ENCODE results near the gene KLC1. TPM values are rescaled to one million over a fixed set of nuclear protein-coding genes. Genes with fewer than 3 reads are reported as not detected.
"Not testable (repeated sequence)": the region's sequence is repeated elsewhere in the genome, so short reads cannot be mapped to it uniquely, and the experiment has no call there.

The KLC1 gene
- total and polyA plus RNA-seq, 4 donors, result 207 to 505 (median 402) TPM

- no peak for DNase-seq (ENCODE audit: low read depth in 4 of 6, low spot score in 6 of 6)
- Histone ChIP-seq H3K4me1 (ENCODE audit: control insufficient read depth, insufficient read depth, low read length) (peaks cover 26% of the 10 kb centered on the region), H3K9me3 (ENCODE audit: control insufficient read depth, insufficient read depth, low read length) (no peaks in the 10 kb centered on the region), H3K4me3 (ENCODE audit: low read depth, low read length) (no peak overlapping the region), H3K36me3 (ENCODE audit: control insufficient read depth, insufficient read depth, low read length) (peaks cover 28% of the 10 kb centered on the region), H3K27me3 (ENCODE audit: control insufficient read depth, insufficient read depth, low read length) (no peaks in the 10 kb centered on the region), H3K27ac (ENCODE audit: low read depth, low read length) (no peak overlapping the region)
- WGBS (ENCODE audit: insufficient coverage), result 29% methylated on average over 1 of the region's 1 CpG
Measured at GRCh38 chr14:103633391-103633790, 4.4 kb downstream of the KLC1 start.

GRCh38 chr14:103634156-103634555 is 5.1 kb downstream of the KLC1 start:
- no peak overlapping the region for H3K27ac ChIP-seq (ENCODE audit: low read depth, low read length)
- peaks cover 28% of the 10 kb centered on the region for H3K36me3 ChIP-seq (ENCODE audit: control insufficient read depth, insufficient read depth, low read length)
- no peak for DNase-seq (ENCODE audit: low read depth in 4 of 6, low spot score in 6 of 6)
- H3K9me3 ChIP-seq (ENCODE audit: control insufficient read depth, insufficient read depth, low read length), result no peaks in the 10 kb centered on the region
- peaks cover 23% of the 10 kb centered on the region for H3K4me1 ChIP-seq (ENCODE audit: control insufficient read depth, insufficient read depth, low read length)
- H3K4me3 ChIP-seq (ENCODE audit: low read depth, low read length), result no peak overlapping the region
- WGBS (ENCODE audit: insufficient coverage), result 68% methylated on average over 2 of the region's 4 CpGs
- H3K27me3 ChIP-seq (ENCODE audit: control insufficient read depth, insufficient read depth, low read length), result no peaks in the 10 kb centered on the region

- Histone ChIP-seq H3K4me3 (ENCODE audit: low read depth, low read length) (no peak overlapping the region), H3K27ac (ENCODE audit: low read depth, low read length) (no peak overlapping the region), H3K4me1 (ENCODE audit: control insufficient read depth, insufficient read depth, low read length) (peaks cover 6% of the 10 kb centered on the region), H3K36me3 (ENCODE audit: control insufficient read depth, insufficient read depth, low read length) (peaks cover 13% of the 10 kb centered on the region), H3K27me3 (ENCODE audit: control insufficient read depth, insufficient read depth, low read length) (no peaks in the 10 kb centered on the region), H3K9me3 (ENCODE audit: control insufficient read depth, insufficient read depth, low read length) (no peaks in the 10 kb centered on the region)
- 100% methylated on average over 2 of the region's 3 CpGs for WGBS (ENCODE audit: insufficient coverage)
- no peak for DNase-seq (ENCODE audit: low read depth in 4 of 6, low spot score in 6 of 6)
Measured at GRCh38 chr14:103638594-103638993, 9.6 kb downstream of the KLC1 start.

- DNase-seq (ENCODE audit: low read depth in 4 of 6, low spot score in 6 of 6), result no peak
- H3K27ac ChIP-seq (ENCODE audit: low read depth, low read length), result no peak overlapping the region
- H3K4me3 ChIP-seq (ENCODE audit: low read depth, low read length), result no peak overlapping the region
- WGBS (ENCODE audit: insufficient coverage), result 100% methylated on average over 3 of the region's 4 CpGs
- H3K27me3 ChIP-seq (ENCODE audit: control insufficient read depth, insufficient read depth, low read length), result no peaks in the 10 kb centered on the region
- H3K36me3 ChIP-seq (ENCODE audit: control insufficient read depth, insufficient read depth, low read length), result peaks cover 7% of the 10 kb centered on the region
- H3K9me3 ChIP-seq (ENCODE audit: control insufficient read depth, insufficient read depth, low read length), result no peaks in the 10 kb centered on the region
- H3K4me1 ChIP-seq (ENCODE audit: control insufficient read depth, insufficient read depth, low read length), result peaks cover 6% of the 10 kb centered on the region
Measured at GRCh38 chr14:103641161-103641560, 12.2 kb downstream of the KLC1 start.

- no peak overlapping the region for H3K4me3 ChIP-seq (ENCODE audit: low read depth, low read length)
- no CpG with 5 or more reads among the region's 3 CpGs for WGBS (ENCODE audit: insufficient coverage)
- no peak overlapping the region for H3K27ac ChIP-seq (ENCODE audit: low read depth, low read length)
- H3K9me3 ChIP-seq (ENCODE audit: control insufficient read depth, insufficient read depth, low read length), result no peaks in the 10 kb centered on the region
- no peaks in the 10 kb centered on the region for H3K4me1 ChIP-seq (ENCODE audit: control insufficient read depth, insufficient read depth, low read length)
- no peaks in the 10 kb centered on the region for H3K27me3 ChIP-seq (ENCODE audit: control insufficient read depth, insufficient read depth, low read length)
- peaks cover 8% of the 10 kb centered on the region for H3K36me3 ChIP-seq (ENCODE audit: control insufficient read depth, insufficient read depth, low read length)
- no peak for DNase-seq (ENCODE audit: low read depth in 4 of 6, low spot score in 6 of 6)
Measured at GRCh38 chr14:103646189-103646588, 17.2 kb downstream of the KLC1 start.

GRCh38 chr14:103649001-103649400 is 20.0 kb downstream of the KLC1 start:
- no peak overlapping the region for H3K4me3 ChIP-seq (ENCODE audit: low read depth, low read length)
- no peak overlapping the region for H3K27ac ChIP-seq (ENCODE audit: low read depth, low read length)
- no peaks in the 10 kb centered on the region for H3K27me3 ChIP-seq (ENCODE audit: control insufficient read depth, insufficient read depth, low read length)
- WGBS (ENCODE audit: insufficient coverage), result 100% methylated on average over 1 of the region's 3 CpGs
- peaks cover 8% of the 10 kb centered on the region for H3K36me3 ChIP-seq (ENCODE audit: control insufficient read depth, insufficient read depth, low read length)
- no peaks in the 10 kb centered on the region for H3K9me3 ChIP-seq (ENCODE audit: control insufficient read depth, insufficient read depth, low read length)
- peaks cover 18% of the 10 kb centered on the region for H3K4me1 ChIP-seq (ENCODE audit: control insufficient read depth, insufficient read depth, low read length)
- DNase-seq (ENCODE audit: low read depth in 4 of 6, low spot score in 6 of 6), result no peak

- H3K27ac ChIP-seq (ENCODE audit: low read depth, low read length), result no peak overlapping the region
- H3K36me3 ChIP-seq (ENCODE audit: control insufficient read depth, insufficient read depth, low read length), result peaks cover 11% of the 10 kb centered on the region
- no peak for DNase-seq (ENCODE audit: low read depth in 4 of 6, low spot score in 6 of 6)
- no peaks in the 10 kb centered on the region for H3K27me3 ChIP-seq (ENCODE audit: control insufficient read depth, insufficient read depth, low read length)
- H3K9me3 ChIP-seq (ENCODE audit: control insufficient read depth, insufficient read depth, low read length), result no peaks in the 10 kb centered on the region
- H3K4me1 ChIP-seq (ENCODE audit: control insufficient read depth, insufficient read depth, low read length), result peaks cover 18% of the 10 kb centered on the region
- no peak overlapping the region for H3K4me3 ChIP-seq (ENCODE audit: low read depth, low read length)
- WGBS (ENCODE audit: insufficient coverage), result 50% methylated on average over 1 of the region's 4 CpGs
Measured at GRCh38 chr14:103650213-103650612, 21.2 kb downstream of the KLC1 start.

GRCh38 chr14:103651585-103651984 is 22.6 kb downstream of the KLC1 start:
- H3K36me3 ChIP-seq (ENCODE audit: control insufficient read depth, insufficient read depth, low read length), result peaks cover 21% of the 10 kb centered on the region
- no peaks in the 10 kb centered on the region for H3K27me3 ChIP-seq (ENCODE audit: control insufficient read depth, insufficient read depth, low read length)
- peaks cover 18% of the 10 kb centered on the region for H3K4me1 ChIP-seq (ENCODE audit: control insufficient read depth, insufficient read depth, low read length)
- DNase-seq (ENCODE audit: low read depth in 4 of 6, low spot score in 6 of 6), result no peak
- WGBS (ENCODE audit: insufficient coverage), result 86% methylated on average over 7 of the region's 7 CpGs
- no peaks in the 10 kb centered on the region for H3K9me3 ChIP-seq (ENCODE audit: control insufficient read depth, insufficient read depth, low read length)
- H3K4me3 ChIP-seq (ENCODE audit: low read depth, low read length), result no peak overlapping the region
- H3K27ac ChIP-seq (ENCODE audit: low read depth, low read length), result no peak overlapping the region

- DNase-seq (ENCODE audit: low read depth in 4 of 6, low spot score in 6 of 6), result no peak
- Histone ChIP-seq H3K27ac (ENCODE audit: low read depth, low read length) (no peak overlapping the region), H3K36me3 (ENCODE audit: control insufficient read depth, insufficient read depth, low read length) (peaks cover 28% of the 10 kb centered on the region), H3K9me3 (ENCODE audit: control insufficient read depth, insufficient read depth, low read length) (no peaks in the 10 kb centered on the region), H3K4me3 (ENCODE audit: low read depth, low read length) (no peak overlapping the region), H3K27me3 (ENCODE audit: control insufficient read depth, insufficient read depth, low read length) (no peaks in the 10 kb centered on the region), H3K4me1 (ENCODE audit: control insufficient read depth, insufficient read depth, low read length) (peaks cover 18% of the 10 kb centered on the region)
- 92% methylated on average over 1 of the region's 3 CpGs for WGBS (ENCODE audit: insufficient coverage)
Measured at GRCh38 chr14:103652806-103653205, 23.8 kb downstream of the KLC1 start.

- H3K4me3 ChIP-seq (ENCODE audit: low read depth, low read length); H3K9me3 ChIP-seq (ENCODE audit: control insufficient read depth, insufficient read depth, low read length); H3K27me3 ChIP-seq (ENCODE audit: control insufficient read depth, insufficient read depth, low read length); H3K27ac ChIP-seq (ENCODE audit: low read depth, low read length): not testable (repeated sequence)
- H3K4me1 ChIP-seq (ENCODE audit: control insufficient read depth, insufficient read depth, low read length), result peaks cover 18% of the 10 kb centered on the region
- 32% methylated on average over 8 of the region's 10 CpGs for WGBS (ENCODE audit: insufficient coverage)
- peaks cover 33% of the 10 kb centered on the region for H3K36me3 ChIP-seq (ENCODE audit: control insufficient read depth, insufficient read depth, low read length)
- peak in 1 of 6 donors; percentile 15 for DNase-seq (ENCODE audit: low read depth in 4 of 6, low spot score in 6 of 6)
Measured at GRCh38 chr14:103653336-103653735, 24.3 kb downstream of the KLC1 start.

Data from spinal cord (tissue), 10 donors.